IPS-18c (cell line): ENCODE results near the gene HHIPL1.
"Not testable (repeated sequence)": the region's sequence is repeated elsewhere in the genome, so short reads cannot be mapped to it uniquely, and the experiment has no call there.

Experiments used
- H3K4me3 ChIP-seq: 2 replicates; pipeline ENCODE4 v1.7.0; 2013; ENCODE audit warnings: low read depth, mild to moderate bottlenecking, low read length, moderate library complexity; ENCODE audit not compliant: insufficient read depth
- H3K9me3 ChIP-seq: one replicate; pipeline ENCODE4 v1.6.1; 2013; ENCODE audit warnings: mild to moderate bottlenecking, low read length, moderate library complexity; ENCODE audit not compliant: control insufficient read depth, insufficient read depth

HHIPL1 gene

DNA sequence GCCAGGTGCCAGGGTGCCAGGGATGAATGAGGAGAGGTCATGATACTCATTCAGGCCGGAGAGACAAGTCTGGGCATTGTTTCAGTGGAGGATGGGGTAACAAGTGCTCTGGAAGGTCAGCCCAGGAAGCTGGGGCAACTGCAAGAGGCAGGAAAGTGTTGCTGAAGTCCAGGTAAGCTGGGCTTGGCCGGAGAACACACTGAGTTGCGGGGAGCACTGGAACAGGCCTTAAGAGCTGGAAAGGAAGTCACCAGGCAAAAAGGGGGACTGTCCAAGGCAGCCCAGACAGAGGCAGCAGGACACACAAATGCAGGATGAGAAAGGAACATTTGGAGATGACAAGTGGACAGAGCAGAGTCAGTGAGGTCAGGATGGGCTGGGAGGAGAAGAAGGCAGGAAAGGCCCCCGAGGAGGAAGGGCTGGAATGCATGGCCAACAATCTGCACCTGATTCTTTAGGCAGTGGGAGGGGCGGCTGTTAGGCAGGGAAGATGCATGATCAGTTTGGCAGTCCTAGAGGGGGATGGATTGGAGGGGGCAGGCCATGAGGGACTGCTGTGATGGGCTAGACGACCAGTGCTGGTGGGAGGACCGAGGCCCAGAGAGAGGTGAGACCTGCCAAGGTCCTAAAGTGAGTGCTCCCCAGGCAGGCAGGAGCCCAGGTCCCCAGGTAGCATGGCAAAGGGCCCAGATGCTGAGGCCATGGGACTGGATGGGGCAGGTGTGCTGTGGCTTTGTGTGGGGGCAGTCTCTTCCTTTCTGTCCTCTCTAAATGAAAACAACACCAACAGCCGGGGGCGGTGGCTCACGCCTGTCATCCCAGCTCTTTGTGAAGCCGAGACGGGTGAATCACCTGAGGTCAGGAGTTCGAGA lies 17.2 kb upstream of the HHIPL1 start:
- Histone ChIP-seq H3K9me3 (peaks cover 2% of the 10 kb centered on the region), H3K4me3 (no peak overlapping the region)

DNA sequence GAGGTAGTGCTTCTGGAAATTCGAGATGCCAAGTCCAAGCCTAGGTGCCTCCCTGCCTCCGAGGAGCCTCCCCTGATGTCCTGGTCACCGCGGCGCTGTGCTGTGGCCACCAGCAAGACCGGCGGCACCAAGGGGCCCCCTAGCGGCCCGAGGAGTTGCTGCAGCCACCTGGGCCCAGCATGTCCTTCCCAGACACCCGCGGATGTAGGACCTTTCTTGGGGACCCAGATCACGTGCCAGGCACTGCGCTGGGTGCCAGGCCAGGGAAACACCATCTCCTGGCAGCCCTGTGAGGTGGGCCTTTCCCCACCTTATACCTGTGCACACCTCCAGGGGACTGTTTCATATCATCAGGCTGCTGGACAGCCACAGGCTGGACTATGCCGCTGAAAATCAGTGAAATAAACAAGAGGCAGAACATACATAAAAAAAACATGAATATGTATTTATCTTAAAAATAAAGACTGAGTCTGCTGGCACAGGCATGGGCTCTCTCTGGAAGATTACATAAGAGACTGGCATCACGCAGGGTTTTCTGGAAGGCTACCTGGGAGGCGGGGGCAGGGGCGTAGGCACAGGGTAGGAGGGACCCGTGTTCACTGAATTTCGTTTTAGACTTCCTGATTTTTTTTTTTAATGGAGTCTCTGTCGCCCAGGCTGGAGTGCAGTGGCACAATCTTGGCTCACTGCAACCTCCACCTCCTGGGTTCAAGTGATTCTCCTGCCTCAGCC lies 15.9 kb upstream of the HHIPL1 start:
- H3K4me3 ChIP-seq: no peak overlapping the region
- peaks cover 2% of the 10 kb centered on the region for H3K9me3 ChIP-seq

DNA sequence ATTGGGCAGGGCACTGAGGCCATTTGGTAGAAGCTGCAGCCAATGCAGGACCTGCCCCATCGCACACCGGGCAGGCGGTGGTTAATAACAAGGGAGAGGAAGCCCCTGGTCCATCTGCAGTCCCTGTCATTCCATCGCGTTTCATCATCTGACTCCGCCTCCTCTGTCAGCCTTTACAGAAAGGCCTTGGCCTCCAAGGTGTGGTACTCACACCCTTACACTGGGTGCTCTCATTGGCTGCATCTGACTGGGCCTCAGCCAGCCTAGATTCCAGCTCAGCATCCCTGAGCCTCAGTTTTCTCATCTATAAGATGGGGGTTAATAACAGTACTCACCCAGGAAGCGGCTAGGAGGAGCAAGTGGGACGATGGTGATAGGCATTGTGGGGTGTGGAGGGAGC lies 14.7 kb upstream of the HHIPL1 start:
- Histone ChIP-seq H3K4me3 (no peak overlapping the region), H3K9me3 (peaks cover 2% of the 10 kb centered on the region)

DNA sequence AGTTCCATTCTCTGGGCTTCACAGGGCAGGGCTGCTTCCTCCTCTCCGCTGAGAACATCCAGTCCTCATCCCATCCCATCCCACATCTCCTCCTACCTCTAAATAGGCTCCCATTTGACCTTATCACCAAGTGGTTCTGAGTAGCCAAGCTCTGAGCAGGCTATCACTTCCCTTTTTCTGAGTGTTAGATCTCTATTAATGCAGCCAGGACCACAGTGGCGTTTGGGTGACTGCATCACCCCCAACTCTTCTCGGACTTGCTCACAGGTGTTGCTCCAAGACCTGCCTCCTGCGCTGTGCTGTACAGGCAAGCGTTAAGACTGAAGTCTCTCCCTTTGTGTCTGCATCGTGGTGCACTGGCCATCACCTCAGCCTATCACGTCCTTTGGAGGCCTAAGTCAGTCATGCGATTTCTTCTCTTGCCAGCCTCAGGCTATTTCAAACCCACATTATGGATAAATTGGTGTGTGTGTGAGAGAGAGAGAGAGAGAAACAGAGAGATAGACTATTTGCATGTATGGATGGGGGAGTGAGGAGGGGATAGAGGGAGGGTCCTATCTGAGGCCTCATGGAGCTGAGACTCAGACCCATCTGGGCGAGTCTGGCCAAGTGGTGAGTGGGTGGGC lies 12.4 kb upstream of the HHIPL1 start:
- Histone ChIP-seq H3K4me3 (no peak overlapping the region), H3K9me3 (peaks cover 2% of the 10 kb centered on the region)

DNA sequence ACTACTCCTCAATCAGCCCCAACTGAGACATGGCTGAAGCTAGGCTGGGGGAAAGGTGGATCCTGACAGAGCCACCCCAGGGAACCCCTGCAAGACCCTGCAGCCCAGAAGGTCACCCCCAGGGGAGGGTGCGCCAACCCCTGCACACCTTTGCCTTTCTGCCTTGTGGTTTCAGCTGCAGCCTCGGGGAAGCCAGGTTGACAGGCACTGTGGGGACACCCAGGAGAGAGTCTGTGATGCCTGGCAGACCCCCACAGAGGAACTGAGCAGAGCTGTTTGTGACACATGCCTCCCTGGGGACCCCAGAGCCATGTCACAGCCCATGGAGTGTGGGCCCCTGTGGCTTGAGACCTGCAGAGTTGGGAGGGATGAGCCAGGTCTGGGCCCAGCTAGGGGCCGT lies 11.8 kb upstream of the HHIPL1 start:
- H3K9me3 ChIP-seq: peaks cover 2% of the 10 kb centered on the region
- H3K4me3 ChIP-seq: no peak overlapping the region

DNA sequence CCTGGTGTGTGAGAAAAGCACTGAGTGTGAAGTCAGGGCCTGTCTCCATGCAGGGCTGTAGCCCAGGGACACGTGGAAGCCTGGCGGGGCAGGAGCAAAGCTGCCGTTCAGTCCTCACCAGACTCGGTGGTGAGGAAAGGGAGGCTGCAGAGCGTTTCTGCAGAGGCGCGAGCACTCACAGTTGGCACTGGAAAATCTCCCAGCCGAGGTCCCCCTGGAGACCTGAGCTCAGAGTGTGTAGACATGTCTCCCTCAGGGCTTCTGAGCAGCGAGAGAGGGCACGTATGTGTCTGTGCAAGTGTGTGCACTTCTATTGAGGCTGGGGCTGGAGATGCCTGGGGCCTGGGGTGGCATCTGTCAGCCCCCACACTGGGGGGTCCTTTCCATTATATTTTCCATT lies 11.0 kb upstream of the HHIPL1 start:
- H3K9me3 ChIP-seq: peaks cover 2% of the 10 kb centered on the region
- H3K4me3 ChIP-seq: no peak overlapping the region

DNA sequence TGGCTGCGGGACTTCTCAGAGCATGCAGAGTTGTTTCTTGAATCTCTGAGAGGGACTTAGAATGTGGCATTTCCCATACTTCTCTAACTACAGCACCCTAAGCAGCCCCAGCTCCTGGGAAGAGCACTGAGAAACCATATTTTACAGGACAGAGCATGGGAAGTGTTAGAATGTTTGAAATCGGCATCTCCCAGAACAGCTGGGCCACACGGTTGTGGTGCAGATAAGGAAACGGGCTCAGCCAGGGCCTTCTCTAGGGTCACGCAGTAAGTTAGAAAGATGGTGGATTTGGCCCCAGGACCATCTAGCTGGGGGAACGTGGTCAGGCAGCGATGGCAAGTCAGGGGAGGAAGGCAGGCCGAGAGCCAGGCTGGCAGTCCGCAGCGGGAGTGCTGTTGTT lies 10.5 kb upstream of the HHIPL1 start:
- H3K4me3 ChIP-seq: no peak overlapping the region

DNA sequence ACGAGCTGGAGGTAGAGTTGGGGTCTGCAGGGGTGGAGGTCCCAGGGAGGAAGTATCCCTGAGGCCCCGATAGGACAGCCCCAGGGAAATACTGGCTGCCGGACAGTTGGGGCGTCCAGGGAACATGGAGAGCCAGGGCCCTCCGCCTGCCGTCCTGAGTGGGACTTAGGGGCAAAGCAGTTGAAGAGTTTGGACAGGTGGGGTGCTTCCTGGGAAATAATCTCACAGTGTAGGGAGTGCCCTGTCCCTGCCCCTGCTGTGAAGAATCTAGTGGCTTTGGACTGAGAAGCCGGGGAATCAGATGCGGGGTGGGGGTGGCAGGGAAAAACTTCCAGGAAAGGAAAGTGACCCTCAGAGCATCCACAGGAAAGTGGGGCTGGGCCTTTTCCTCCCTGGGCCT lies 9.8 kb upstream of the HHIPL1 start:
- H3K9me3 ChIP-seq: peaks cover 2% of the 10 kb centered on the region
- no peak overlapping the region for H3K4me3 ChIP-seq

More for the DNA sequence above, 10.5 kb upstream of the HHIPL1 start:
- H3K9me3 ChIP-seq: peaks cover 2% of the 10 kb centered on the region

DNA sequence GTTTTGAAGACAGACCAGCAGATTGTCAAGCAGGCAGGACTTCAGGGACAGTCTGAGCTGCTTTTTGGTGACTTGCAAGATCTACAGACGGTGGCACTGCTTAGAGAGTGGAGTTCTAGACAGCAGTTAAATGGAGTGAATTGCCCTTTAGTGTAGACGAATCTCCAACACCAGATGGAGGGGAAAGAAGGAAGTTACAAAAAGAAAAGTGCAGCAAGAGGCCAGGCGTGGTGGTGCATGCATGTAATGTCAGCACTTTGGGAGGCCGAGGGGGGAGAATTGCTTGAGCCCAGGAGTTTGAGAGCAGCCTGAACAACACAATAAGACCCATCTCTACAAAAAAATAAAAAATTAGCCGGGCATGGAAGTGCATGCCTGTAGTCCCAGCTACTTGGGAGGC lies 8.4 kb upstream of the HHIPL1 start:
- Histone ChIP-seq H3K9me3 (peaks cover 2% of the 10 kb centered on the region), H3K4me3 (no peak overlapping the region)

DNA sequence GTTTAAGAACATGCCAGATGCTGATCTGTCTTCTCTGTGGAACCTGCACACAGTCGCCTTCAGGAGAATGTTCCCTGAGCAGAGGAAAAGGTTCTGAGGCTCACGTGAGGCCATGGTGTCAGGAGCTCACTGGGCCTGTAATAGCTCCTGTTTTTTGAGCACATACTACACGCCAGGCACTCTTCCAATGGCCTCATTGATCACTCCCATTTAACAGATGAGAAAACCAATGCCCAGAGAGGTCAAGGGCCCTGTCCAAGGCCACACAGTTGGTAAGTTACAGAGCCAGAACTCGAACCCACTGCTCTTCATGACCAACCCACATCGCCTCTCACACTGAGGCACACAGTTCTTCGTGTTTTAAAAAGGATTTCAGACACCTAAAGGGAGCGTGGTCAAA lies 7.3 kb upstream of the HHIPL1 start:
- Histone ChIP-seq H3K9me3 (no peaks in the 10 kb centered on the region), H3K4me3 (no peak overlapping the region)

DNA sequence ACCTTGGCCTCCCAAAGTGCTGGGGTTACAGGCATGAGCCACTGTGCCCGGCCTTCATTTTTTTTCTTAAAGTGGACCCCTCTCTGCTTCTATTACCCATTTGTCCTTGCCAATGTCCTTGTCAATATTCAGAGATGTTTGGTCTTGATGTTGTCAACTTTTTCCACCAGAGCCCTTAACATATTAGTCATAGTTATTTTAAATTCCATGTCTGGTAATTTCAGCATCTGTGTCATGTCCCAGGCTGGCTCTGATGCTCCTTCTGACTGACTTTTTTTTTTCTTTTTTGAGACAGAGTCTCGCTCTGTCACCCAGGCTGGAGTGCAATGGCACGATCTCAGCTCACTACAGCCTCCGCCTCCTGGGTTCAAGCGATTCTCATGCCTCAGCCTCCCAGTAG lies 2.2 kb upstream of the HHIPL1 start:
- not testable (repeated sequence) for H3K9me3 ChIP-seq, H3K4me3 ChIP-seq

DNA sequence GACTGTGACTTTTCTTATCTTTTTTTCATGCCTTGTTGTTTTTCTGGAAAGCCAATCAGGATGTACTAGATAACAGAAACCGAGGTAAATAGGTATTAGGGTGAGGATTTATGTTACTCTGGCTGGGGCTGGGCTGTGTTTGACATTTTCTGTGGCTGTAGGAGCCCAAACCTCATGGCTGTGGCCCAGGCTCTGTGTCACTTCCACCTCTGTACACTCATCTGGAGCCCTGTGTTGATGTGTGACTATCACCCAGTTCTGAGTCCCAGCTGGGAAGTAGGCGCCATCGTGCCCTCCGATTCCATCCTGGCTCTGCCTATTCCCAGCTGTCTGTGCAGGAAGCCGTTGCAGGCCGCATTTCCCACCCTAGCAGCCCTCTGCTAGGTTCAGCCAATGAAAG lies 1.6 kb upstream of the HHIPL1 start:
- H3K9me3 ChIP-seq: peaks cover 3% of the 10 kb centered on the region
- H3K4me3 ChIP-seq: no peak overlapping the region

DNA sequence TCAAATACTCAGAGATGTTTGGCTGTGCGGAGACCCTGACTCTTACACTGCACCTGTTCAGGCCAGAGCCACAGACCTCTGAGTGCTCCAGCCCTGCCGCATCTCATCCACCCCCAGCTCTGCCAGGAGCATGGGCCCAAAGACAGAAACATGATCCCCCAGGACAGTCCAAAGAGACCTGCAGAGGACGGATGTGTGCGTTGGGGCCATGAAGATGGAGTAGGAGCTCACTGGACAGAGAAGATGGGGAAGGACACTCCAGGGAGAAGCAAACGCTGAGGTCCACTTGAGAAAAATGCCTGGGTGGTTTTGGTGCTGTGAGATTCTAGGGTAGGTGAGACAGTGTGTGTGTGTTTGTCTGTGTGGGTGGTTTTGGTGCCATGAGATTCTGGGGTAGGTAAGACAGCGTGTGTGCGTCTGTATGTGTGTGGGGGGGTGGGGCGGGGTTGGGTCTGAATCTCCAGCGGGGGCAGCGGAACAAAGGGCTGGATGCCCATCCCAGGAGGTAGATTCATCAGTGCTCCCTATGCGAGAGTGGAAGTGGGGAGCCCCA lies 818 bp upstream of the HHIPL1 start:
- Histone ChIP-seq H3K4me3 (peak overlapping the region; percentile 56), H3K9me3 (peaks cover 3% of the 10 kb centered on the region)

DNA sequence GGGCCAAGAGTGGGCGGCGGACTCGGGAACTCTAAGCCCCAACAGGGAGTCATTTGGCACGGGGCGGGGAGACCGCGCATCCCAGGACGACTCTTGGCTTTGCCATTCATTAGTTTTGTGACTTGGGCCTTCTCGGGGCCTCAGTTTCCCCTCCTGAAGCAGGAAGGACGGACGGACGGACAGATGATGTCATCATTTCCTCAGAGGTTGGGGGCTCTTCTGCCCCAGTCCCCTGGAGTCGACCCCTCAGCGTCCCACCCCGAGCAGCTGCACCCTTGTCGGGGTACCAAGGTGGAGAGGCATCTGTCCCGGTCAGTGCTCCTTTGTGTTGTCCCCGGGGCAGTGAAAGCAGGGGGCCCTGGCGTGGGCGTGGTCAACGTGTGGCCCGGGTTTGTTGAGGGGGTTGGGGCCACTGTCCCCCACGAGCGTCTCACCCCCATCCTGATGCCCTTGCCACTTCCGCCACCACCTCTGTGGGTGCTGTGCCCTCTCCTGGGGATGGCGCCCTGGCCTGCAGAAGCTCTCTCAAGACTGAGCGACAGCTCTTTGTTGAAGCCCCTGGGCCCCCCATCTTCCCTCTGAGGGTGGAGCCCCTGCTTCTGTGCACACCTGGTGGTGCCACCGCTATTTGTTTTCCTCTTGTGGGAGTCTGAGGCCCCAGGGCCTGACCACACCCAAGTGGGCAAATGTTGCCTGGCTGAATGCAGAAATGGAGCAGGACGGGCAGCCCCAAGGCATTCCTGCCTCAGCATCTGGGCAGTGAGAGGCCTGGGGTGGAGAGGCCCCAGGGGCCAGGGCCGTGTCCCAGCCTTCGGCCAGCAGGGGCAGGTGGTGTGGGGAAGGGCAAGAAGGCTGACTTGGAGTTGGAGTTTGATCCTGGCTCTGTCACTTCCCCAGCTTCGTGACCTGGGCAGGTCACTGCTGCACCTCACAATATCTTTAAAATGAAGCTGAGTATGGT lies 896 bp downstream of the HHIPL1 start:
- H3K4me3 ChIP-seq: peak overlapping the region; percentile 56

DNA sequence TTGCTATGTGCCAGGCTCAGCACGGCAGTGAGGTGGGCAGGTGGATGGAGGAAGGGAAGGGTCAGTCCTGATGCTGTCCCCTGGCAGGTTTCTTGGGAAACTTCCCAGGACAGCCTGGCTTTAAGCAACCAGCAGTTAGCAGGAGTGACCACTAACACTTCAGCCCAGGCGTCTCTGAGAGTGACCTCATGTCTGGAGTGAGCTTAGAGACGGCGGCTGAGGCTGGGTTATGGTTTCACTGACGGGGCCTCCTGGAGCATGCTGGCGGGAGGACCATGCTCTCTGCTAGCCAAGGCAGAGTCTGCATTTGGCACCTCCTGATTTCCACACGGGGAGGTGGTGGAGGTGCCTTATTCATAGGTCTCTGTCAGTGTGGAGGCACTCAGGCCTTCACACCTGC lies 2.5 kb downstream of the HHIPL1 start:
- Histone ChIP-seq H3K4me3 (no peak overlapping the region), H3K9me3 (peaks cover 3% of the 10 kb centered on the region)

More for the DNA sequence above, 896 bp downstream of the HHIPL1 start:
- H3K9me3 ChIP-seq: peaks cover 3% of the 10 kb centered on the region

DNA sequence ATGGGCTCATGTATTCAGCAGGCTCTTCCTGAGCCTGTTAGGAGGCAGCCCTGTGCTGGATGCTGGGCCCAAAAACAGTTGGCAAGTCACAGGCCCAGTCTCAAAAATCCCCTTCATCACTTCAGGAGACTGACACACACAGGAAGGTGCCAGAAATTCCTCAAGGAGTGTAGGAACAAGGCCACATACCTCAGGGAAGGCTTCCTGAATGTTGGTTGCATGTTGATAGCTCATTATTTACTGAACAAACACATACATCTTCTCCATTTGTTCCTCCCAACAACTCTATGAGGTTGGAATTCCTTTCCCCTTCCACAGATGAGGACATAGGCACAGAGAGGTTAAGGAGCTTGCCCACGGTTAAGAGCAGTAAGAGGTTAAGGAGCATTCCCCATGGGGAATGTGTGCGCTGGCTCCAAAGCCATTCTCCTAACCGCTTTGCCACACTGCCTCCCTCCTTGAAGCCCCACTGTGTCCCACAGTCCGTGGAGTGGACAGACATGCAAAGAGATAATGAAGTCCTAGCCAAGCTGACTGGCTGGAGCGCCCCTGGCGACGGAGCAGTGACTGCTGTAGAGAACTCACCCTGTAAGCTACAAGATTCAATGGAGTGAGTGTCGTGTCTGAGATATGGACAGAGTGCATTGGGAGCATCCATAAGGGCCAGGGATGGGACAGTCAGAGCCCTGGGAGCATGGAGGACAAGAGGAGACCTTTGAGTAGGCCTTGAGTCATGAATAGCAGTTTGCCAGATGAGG lies 3.3 kb downstream of the HHIPL1 start:
- no peak overlapping the region for H3K4me3 ChIP-seq
- H3K9me3 ChIP-seq: peaks cover 3% of the 10 kb centered on the region
